Measurements from ENCODE around the gene SWAP70. TPM values are rescaled to one million over a fixed set of nuclear protein-coding genes. Genes with fewer than 3 reads are reported as not detected.

The SWAP70 gene
- total RNA-seq, 1 donor from 2014 or later: 15.2 TPM

GRCh38 chr11:9664276-9665171 lies 647 bp downstream of the SWAP70 start:
- DNase-seq (ENCODE audit: low read depth): no peak
- no peak for TF ChIP-seq CTCF (conservative IDR thresholded peaks at IDR 0.05; ENCODE audit: low read depth, low read length)
- peak overlapping the region; percentile 88 for H3K4me3 ChIP-seq (ENCODE audit: low read depth, low read length)

DNA sequence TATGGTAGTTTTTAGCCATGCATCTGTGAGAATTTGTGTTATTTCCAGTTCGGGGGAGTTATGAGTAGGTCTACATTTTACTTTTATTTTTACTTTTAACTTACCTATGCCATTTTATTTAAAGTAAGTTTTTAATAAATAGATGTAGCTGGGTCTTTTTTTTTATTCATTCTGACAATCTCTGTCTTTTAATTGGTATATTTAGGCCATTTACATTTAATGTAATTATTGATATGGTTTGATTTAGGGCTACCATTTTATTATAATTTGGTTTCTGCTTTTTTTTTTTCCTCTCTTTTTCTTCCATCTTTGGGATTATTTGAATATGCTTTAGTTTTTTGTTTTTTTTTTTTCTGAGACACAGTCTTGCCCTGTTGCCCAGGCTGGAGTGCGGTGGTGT lies 1.9 kb downstream of the SWAP70 start:
- TF ChIP-seq CTCF (conservative IDR thresholded peaks at IDR 0.05; ENCODE audit: low read depth, low read length): no peak
- no peak overlapping the region for H3K4me3 ChIP-seq (ENCODE audit: low read depth, low read length)
- DNase-seq (ENCODE audit: low read depth): no peak

DNA sequence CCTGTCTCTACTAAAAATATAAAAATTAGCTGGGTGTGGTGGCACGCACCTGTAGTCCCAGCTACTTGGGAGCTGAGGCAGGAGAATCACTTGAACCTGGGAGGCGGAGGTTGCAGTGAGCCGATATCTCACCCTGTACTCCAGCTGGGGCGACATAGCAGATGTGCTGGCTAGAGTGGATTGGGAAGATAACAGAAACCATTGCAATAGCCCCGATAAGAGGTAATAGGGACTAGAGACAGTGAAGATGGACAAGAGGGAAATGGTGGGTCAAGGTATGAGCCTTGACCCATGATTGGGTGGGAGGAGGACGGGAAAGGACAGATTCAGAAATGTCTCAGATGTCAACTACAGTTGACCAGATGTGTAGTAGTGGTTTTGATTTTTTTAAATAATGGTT lies 6.1 kb downstream of the SWAP70 start:
- no peak for DNase-seq (ENCODE audit: low read depth)
- H3K4me3 ChIP-seq (ENCODE audit: low read depth, low read length): no peak overlapping the region
- no peak for TF ChIP-seq CTCF (conservative IDR thresholded peaks at IDR 0.05; ENCODE audit: low read depth, low read length)

DNA sequence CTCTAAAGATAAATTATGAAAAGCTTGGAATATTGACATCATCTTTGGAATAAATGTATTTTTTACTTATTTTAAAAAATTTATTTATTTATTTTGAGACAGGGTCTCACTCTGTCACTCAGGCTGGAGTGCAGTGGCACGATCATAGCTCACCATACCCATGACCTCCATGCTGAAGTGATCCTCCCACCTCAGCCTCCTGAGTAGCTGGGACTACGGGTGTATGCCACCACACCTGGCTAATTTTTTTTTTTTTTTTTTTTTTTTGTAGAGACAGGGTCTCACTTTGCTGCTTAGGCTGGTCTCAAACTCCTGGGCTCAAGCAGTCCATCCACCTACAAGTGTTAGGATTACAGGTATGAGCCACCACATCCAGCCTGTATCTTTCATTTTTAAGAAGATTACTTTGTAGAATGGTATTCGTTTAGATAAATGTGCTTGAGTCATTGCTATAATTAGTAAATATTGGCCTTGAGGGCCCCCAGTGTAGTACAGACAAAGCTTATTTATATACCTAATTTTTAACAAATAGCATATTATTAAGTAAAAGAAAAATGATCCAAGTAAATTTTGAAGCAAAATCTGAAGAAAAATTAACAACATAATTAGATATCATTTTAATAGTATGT lies 8.5 kb downstream of the SWAP70 start:
- TF ChIP-seq CTCF (conservative IDR thresholded peaks at IDR 0.05; ENCODE audit: low read depth, low read length): no peak
- no peak for DNase-seq (ENCODE audit: low read depth)
- H3K4me3 ChIP-seq (ENCODE audit: low read depth, low read length): no peak overlapping the region

- no peak for TF ChIP-seq CTCF (conservative IDR thresholded peaks at IDR 0.05; ENCODE audit: low read depth, low read length)
- no peak for DNase-seq (ENCODE audit: low read depth)
Measured at GRCh38 chr11:9672918-9673317, 9.0 kb downstream of the SWAP70 start.

DNA sequence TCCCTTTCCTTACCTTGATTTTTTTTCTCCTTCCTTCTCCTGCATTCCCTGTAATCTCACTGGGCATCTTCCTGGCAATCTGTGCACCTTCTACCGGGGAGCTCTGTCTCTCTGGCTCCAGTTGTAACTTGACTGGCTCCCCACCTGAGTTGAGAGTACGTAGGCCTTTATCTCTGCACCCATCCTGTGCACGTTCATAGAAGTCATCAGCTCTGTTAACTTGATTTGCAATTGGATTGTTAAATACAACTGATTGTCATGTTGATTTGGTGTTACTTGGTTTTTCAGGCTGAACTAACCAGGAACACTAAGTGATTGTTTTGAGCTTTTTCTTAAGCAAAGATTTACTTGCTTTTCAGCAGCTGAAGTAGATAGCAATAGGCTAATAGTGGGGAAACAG lies 11.8 kb downstream of the SWAP70 start:
- no peak for DNase-seq (ENCODE audit: low read depth)
- no peak for TF ChIP-seq CTCF (conservative IDR thresholded peaks at IDR 0.05; ENCODE audit: low read depth, low read length)
- no peak overlapping the region for H3K4me3 ChIP-seq (ENCODE audit: low read depth, low read length)

More at GRCh38 chr11:9672918-9673317, 9.0 kb downstream of the SWAP70 start:
- no peak overlapping the region for H3K4me3 ChIP-seq (ENCODE audit: low read depth, low read length)
